ENCODE data around the gene ANKRD13D.
A peak's percentile ranks its signal among the peaks of the same experiment; 100 is the strongest.
"Not testable (repeated sequence)": the region's sequence is repeated elsewhere in the genome, so short reads cannot be mapped to it uniquely, and the experiment has no call there.

ANKRD13D gene

DNA sequence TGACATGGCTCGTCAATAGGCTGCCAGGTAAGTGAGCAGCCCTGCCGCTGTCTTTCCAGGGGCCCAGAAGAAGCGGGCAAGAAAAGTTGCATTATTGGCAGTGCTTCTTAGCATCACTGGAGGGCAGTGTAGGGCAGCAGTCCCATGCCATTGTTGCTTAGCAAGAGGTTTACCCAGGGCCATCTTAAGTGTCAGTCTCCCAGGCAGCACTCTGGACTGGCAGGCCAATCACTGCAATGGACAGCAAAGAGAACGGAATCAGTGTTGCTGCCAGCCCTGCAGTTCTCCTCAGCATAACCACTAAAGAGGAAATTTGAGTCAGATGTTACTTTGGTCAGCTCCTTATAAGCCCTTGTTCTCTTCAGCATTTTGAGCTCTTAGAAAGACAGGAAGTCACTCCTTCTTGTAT, 36.3 kb upstream of the ANKRD13D start:
- H3K27me3 ChIP-seq (ENCODE audit: control insufficient read depth in 1 of 2, insufficient read depth in 2 of 2, low read length in 2 of 2) = no peaks in the 10 kb centered on the region
- H3K27ac ChIP-seq (ENCODE audit: low read depth, low read length) = no peak overlapping the region
- H3K9me3 ChIP-seq (ENCODE audit: low read length) = no peaks in the 10 kb centered on the region
- H3K9ac ChIP-seq (ENCODE audit: low read length) = no peak overlapping the region
- no peak overlapping the region for H3K4me3 ChIP-seq (ENCODE audit: low read depth in 1 of 2, low read length in 2 of 2)
- peaks cover 93% of the 10 kb centered on the region for H3K36me3 ChIP-seq (ENCODE audit: insufficient read depth, low read length)
- H3K4me1 ChIP-seq (ENCODE audit: insufficient read depth, low read length) = no peaks in the 10 kb centered on the region

DNA sequence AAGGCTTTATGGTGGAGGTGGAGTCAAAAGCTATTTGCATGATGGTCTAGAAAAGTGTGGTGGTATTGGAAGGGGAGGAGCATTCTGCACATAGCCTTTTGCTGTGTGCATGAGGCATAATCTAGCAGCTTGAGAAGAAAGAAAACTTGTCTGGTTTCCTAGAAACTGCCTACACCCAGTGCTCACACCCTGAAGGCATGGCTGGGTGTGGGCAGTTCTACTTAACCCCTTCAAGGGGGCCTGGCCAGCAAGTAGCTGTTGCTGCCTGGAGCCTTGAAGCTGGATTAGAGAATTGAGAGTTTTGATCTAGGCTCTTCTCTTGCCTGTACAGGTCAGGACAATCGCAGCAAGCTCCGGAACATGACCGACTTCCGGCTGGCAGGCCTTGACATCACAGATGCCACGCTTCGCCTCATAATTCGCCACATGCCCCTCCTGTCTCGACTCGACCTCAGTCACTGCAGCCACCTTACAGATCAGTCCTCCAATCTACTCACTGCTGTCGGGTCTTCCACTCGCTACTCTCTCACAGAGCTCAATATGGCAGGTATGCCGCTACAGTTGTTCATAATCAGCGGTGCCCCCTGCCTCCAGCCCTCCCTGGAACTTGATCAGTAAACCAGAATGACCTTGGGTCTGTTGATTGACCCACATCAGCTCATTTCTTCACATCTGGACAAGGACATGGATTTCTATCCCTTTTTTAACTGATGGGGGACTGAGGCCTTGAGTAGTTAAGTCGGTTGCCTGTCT, 35.1 kb upstream of the ANKRD13D start:
- peaks cover 81% of the 10 kb centered on the region for H3K36me3 ChIP-seq (ENCODE audit: insufficient read depth, low read length)
- H3K4me1 ChIP-seq (ENCODE audit: insufficient read depth, low read length) = no peaks in the 10 kb centered on the region
- no peak overlapping the region for H3K4me3 ChIP-seq (ENCODE audit: low read depth in 1 of 2, low read length in 2 of 2)
- H3K9me3 ChIP-seq (ENCODE audit: low read length) = no peaks in the 10 kb centered on the region
- no peaks in the 10 kb centered on the region for H3K27me3 ChIP-seq (ENCODE audit: control insufficient read depth in 1 of 2, insufficient read depth in 2 of 2, low read length in 2 of 2)
- H3K9ac ChIP-seq (ENCODE audit: low read length) = no peak overlapping the region
- H3K27ac ChIP-seq (ENCODE audit: low read depth, low read length) = no peak overlapping the region

DNA sequence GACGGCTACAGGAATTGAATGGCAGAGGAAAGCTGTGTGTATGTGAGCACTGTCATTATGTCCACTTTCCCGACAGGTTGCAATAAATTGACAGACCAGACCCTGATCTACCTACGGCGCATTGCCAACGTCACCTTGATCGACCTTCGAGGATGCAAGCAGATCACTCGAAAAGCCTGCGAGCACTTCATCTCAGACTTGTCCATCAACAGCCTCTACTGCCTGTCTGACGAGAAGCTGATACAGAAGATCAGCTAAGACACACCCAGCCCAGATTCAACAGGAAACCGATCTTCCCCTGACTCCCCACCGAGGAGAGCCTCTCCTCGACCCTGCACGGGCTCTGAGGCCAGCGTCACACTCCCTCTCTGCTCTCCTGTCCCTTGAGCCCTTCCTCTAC, 34.3 kb upstream of the ANKRD13D start:
- Histone ChIP-seq H3K36me3 (ENCODE audit: insufficient read depth, low read length) (peaks cover 74% of the 10 kb centered on the region), H3K4me3 (ENCODE audit: low read depth in 1 of 2, low read length in 2 of 2) (no peak overlapping the region), H3K27me3 (ENCODE audit: control insufficient read depth in 1 of 2, insufficient read depth in 2 of 2, low read length in 2 of 2) (no peaks in the 10 kb centered on the region), H3K9me3 (ENCODE audit: low read length) (no peaks in the 10 kb centered on the region), H3K4me1 (ENCODE audit: insufficient read depth, low read length) (no peaks in the 10 kb centered on the region), H3K27ac (ENCODE audit: low read depth, low read length) (no peak overlapping the region), H3K9ac (ENCODE audit: low read length) (no peak overlapping the region)

DNA sequence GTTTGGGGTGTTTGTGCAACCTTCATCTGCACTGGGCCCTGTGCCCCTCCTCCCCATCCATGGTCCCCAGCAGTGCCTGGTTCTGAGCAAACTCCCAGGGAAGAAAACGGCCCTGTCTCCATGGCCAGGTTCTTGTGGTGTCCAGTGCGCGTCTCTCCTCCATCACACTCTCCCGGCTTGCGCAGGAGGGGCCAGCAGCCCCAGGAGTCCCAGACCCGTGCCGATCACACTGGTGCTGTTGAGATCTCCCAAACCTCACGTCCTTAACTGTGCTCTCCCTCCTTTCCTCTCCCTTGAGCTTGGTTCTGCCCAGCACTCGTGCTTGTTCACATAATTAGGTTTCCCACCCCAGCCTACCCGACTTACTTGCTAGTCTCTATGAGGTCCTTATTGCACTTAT, 33.8 kb upstream of the ANKRD13D start:
- H3K9me3 ChIP-seq (ENCODE audit: low read length) = no peaks in the 10 kb centered on the region
- H3K9ac ChIP-seq (ENCODE audit: low read length) = no peak overlapping the region
- H3K4me3 ChIP-seq (ENCODE audit: low read depth in 1 of 2, low read length in 2 of 2) = no peak overlapping the region
- H3K27ac ChIP-seq (ENCODE audit: low read depth, low read length) = no peak overlapping the region
- H3K36me3 ChIP-seq (ENCODE audit: insufficient read depth, low read length) = peaks cover 68% of the 10 kb centered on the region
- no peaks in the 10 kb centered on the region for H3K27me3 ChIP-seq (ENCODE audit: control insufficient read depth in 1 of 2, insufficient read depth in 2 of 2, low read length in 2 of 2)
- no peaks in the 10 kb centered on the region for H3K4me1 ChIP-seq (ENCODE audit: insufficient read depth, low read length)

DNA sequence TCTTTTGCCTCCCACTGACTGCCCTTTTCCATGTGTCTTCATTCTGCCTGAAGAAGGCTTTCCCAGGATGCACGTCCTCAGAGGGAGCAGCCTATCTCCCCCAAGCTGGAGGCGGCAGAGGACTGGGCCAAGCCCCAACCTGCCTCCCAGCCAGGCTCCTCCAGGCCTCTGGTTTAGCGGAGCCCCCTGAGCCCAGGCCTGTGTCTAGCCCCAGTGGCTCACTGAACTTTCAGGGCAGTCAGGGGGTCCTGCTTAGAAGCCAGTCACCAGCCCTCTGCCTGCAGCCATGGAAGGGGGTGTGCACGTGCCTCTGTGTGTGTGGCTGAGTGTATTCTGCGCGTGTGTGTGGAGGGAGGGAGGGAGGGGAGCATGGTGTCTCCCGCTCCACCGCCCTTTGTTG, 33.2 kb upstream of the ANKRD13D start:
- Histone ChIP-seq H3K4me3 (ENCODE audit: low read depth in 1 of 2, low read length in 2 of 2) (no peak overlapping the region), H3K9me3 (ENCODE audit: low read length) (no peaks in the 10 kb centered on the region), H3K9ac (ENCODE audit: low read length) (no peak overlapping the region), H3K27ac (ENCODE audit: low read depth, low read length) (no peak overlapping the region), H3K27me3 (ENCODE audit: control insufficient read depth in 1 of 2, insufficient read depth in 2 of 2, low read length in 2 of 2) (no peaks in the 10 kb centered on the region), H3K4me1 (ENCODE audit: insufficient read depth, low read length) (no peaks in the 10 kb centered on the region), H3K36me3 (ENCODE audit: insufficient read depth, low read length) (peaks cover 63% of the 10 kb centered on the region)

DNA sequence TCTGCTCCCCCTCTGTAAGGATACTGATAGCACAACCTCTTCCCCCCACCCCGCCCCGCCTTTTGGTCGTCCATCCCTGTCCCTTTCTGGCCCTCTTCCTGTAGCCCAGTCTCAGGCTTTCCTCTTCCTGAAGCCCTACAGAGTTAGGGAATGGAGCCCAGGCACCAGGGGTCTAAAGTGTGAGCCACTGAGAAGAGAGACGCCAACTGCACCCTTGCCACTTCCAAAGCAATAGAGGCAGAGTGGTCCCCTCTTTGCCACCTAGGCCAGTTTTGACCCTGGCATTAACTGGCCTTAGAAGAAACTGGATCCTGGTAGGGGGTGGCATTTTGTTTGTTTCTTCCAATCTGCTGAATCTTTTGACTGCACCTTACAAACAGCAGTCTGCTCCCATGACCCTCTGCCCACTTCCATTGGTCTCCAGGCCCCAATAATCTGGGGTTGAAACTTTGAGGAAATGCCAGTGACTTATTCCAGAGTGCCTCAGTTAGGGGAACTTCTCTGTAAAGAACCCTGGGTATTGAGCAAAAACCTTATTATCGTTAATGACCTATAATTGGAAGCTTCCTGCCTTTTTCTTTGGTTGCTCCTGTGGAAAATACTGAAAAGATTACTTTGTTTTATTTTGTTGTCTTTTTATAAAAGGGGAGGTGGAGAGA, 32.5 kb upstream of the ANKRD13D start:
- H3K36me3 ChIP-seq (ENCODE audit: insufficient read depth, low read length) = peaks cover 56% of the 10 kb centered on the region
- H3K27ac ChIP-seq (ENCODE audit: low read depth, low read length) = no peak overlapping the region
- no peak overlapping the region for H3K9ac ChIP-seq (ENCODE audit: low read length)
- H3K9me3 ChIP-seq (ENCODE audit: low read length) = no peaks in the 10 kb centered on the region
- H3K4me1 ChIP-seq (ENCODE audit: insufficient read depth, low read length) = peaks cover under 1% of the 10 kb centered on the region
- H3K27me3 ChIP-seq (ENCODE audit: control insufficient read depth in 1 of 2, insufficient read depth in 2 of 2, low read length in 2 of 2) = no peaks in the 10 kb centered on the region
- H3K4me3 ChIP-seq (ENCODE audit: low read depth in 1 of 2, low read length in 2 of 2) = no peak overlapping the region

DNA sequence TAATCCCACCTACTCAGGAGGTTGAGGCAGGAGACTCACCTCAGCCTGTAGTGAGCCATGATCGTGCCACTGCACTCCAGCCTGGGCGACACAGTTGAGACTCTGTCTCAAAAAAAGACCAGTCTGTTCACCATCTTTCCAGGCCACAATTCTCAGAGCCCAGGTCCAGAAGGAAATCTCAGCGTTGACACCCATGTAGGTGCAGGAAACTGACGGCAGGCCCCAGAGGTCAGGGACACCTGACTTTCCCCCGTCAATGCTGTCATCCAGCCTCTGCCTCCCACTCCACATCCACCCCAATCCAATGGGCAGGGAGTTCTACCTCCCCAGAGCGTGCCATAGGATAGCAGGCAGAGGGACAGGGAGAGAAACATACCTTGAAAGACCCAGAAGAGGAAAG, 28.7 kb upstream of the ANKRD13D start:
- peaks cover 20% of the 10 kb centered on the region for H3K4me1 ChIP-seq (ENCODE audit: insufficient read depth, low read length)
- no peak overlapping the region for H3K9ac ChIP-seq (ENCODE audit: low read length)
- H3K9me3 ChIP-seq (ENCODE audit: low read length) = no peaks in the 10 kb centered on the region
- no peak overlapping the region for H3K27ac ChIP-seq (ENCODE audit: low read depth, low read length)
- H3K27me3 ChIP-seq (ENCODE audit: control insufficient read depth in 1 of 2, insufficient read depth in 2 of 2, low read length in 2 of 2) = no peaks in the 10 kb centered on the region
- no peak overlapping the region for H3K4me3 ChIP-seq (ENCODE audit: low read depth in 1 of 2, low read length in 2 of 2)
- H3K36me3 ChIP-seq (ENCODE audit: insufficient read depth, low read length) = peaks cover 18% of the 10 kb centered on the region

DNA sequence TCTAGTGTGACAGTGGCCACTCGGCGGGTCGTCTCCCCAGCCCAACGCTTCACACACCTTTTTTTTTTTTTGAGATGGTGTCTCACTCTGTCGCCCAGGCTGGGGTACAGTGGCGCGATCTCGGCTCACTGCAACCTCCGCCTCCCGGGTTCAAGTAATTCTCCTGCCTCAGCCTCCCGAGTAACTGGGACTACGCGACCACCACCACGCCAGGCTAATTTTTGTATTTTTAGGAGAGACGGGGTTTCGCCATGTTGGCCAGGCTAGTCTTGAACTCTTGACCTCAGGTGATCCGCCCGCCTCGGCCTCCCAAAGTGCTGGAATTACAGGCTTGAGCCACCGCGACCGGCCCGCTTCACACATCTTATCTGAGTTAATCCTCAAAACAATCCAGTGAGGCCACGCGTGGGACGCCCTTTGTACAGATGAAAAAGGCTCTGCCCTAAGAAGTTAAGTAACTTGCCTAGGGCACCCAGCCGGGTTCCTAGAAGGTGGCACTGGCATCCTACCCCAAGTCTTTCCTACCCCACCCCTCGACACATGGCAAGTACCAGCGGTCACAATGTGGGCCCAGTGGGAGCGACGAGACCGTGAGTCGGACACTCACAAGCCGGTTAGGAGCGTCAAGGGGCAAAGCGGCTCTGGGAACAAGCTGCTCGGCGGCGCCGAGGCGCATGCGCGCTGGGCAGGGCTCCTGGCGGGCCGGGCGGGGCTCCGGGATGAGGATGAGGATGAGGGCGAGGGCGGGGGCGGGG, 28.0 kb upstream of the ANKRD13D start:
- not testable (repeated sequence) for H3K27me3 ChIP-seq (ENCODE audit: control insufficient read depth in 1 of 2, insufficient read depth in 2 of 2, low read length in 2 of 2); H3K27ac ChIP-seq (ENCODE audit: low read depth, low read length); H3K9me3 ChIP-seq (ENCODE audit: low read length); H3K9ac ChIP-seq (ENCODE audit: low read length)
- Histone ChIP-seq H3K36me3 (ENCODE audit: insufficient read depth, low read length) (peaks cover 12% of the 10 kb centered on the region), H3K4me3 (ENCODE audit: low read depth in 1 of 2, low read length in 2 of 2) (peak overlapping the region; percentile 16 to 41), H3K4me1 (ENCODE audit: insufficient read depth, low read length) (peaks cover 27% of the 10 kb centered on the region)

DNA sequence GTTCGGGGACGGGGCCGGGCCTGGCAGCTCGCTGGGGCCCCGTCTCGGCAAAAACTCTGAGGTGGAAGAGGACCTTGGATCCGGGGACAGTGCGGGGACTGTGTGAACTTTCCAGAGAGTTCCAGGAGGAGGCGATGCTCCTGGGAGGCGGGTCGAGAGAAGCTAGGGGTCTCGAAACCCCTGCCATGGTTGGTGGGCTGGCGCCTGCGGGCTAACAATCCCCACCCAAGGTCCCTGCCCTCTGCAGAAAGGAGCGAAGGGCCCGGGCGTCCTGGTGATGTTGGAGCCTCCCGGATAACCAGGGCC, 27.5 kb upstream of the ANKRD13D start:
- H3K9ac ChIP-seq (ENCODE audit: low read length) = no peak overlapping the region

DNA sequence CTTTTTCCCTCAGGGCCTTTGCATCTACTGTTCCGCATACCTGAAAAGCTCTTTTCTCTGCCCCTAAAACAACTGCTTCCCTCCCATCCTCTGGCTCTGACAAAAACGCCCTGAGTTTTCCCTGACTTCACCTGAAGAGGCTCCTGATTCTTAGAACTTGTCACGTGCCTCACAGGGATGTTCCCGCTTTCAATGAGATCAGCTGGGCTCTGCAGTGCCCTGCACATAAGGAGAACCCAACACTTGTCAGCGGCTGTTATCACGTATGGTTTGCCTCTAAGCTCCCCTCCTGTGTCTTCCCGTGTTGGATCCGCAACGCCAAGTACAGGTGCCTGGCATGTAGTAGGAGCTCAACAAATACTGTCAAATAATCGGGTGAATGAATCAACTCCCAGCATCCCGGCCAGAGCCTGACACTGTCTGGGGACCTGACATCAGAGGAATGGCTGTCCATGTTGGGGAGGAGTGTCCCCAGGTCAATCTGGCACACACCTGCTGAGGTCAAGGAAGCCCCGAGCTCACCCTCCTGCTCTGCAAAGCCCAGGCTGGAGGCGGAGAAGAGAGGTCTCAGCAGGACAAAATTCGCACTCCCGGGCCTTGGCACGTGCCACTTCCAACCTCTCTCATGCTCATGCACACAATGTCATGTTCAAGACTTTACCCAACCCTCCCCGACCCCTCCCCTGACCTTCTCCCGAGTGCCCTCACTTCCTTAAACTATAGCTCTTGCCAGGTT, 27.0 kb upstream of the ANKRD13D start:
- peak overlapping the region in 1 of 2 donors; percentile 29 for H3K4me3 ChIP-seq (ENCODE audit: low read depth in 1 of 2, low read length in 2 of 2)
- no peak overlapping the region for H3K9ac ChIP-seq (ENCODE audit: low read length)
- peaks cover 2% of the 10 kb centered on the region for H3K36me3 ChIP-seq (ENCODE audit: insufficient read depth, low read length)

More for the DNA sequence above, 27.5 kb upstream of the ANKRD13D start:
- H3K27me3 ChIP-seq (ENCODE audit: control insufficient read depth in 1 of 2, insufficient read depth in 2 of 2, low read length in 2 of 2) = no peaks in the 10 kb centered on the region
- no peaks in the 10 kb centered on the region for H3K9me3 ChIP-seq (ENCODE audit: low read length)
- H3K4me3 ChIP-seq (ENCODE audit: low read depth in 1 of 2, low read length in 2 of 2) = peak overlapping the region in 1 of 2 donors; percentile 16
- H3K27ac ChIP-seq (ENCODE audit: low read depth, low read length) = no peak overlapping the region
- peaks cover 27% of the 10 kb centered on the region for H3K4me1 ChIP-seq (ENCODE audit: insufficient read depth, low read length)
- H3K36me3 ChIP-seq (ENCODE audit: insufficient read depth, low read length) = peaks cover 7% of the 10 kb centered on the region

More for the DNA sequence above, 27.0 kb upstream of the ANKRD13D start:
- H3K27ac ChIP-seq (ENCODE audit: low read depth, low read length) = no peak overlapping the region
- H3K27me3 ChIP-seq (ENCODE audit: control insufficient read depth in 1 of 2, insufficient read depth in 2 of 2, low read length in 2 of 2) = no peaks in the 10 kb centered on the region
- no peaks in the 10 kb centered on the region for H3K9me3 ChIP-seq (ENCODE audit: low read length)
- peaks cover 27% of the 10 kb centered on the region for H3K4me1 ChIP-seq (ENCODE audit: insufficient read depth, low read length)
